HCT116 (cell line): ENCODE data around the gene TENM3. TPM values are rescaled to one million over a fixed set of nuclear protein-coding genes. Genes with fewer than 3 reads are reported as not detected.

ENCODE experiments used
- ATAC-seq: fragments of 200-7000 bp; cut with Tn5 transposase; 2 replicates; pipeline ENCODE4 v1.9.1; 2020; ENCODE audit warnings: mild to moderate bottlenecking, moderate library complexity
- BruUV-seq: library from RNA; stranded (reverse); fragments of 400-500 nt; replicated peaks from 2 replicates; lab custom pipeline; 2021; lab: Mats Ljungman, UMichigan
- CTCF ChIA-PET: fragments of 300-600 bp; sonication (Branson Sonifier 250); formaldehyde crosslinking; loops from one replicate; lab custom pipeline; 2021; ENCODE audit warnings: antibody characterized with exemption; lab: Charles Lee
- POLR2A ChIA-PET: fragments of 300-600, 350-600 bp; sonication (Branson Sonifier 250); formaldehyde crosslinking; loops from one replicate; lab custom pipeline; 2021; ENCODE audit warnings: antibody characterized with exemption; lab: Charles Lee
- RAD21 ChIA-PET, 2 experiments: fragments of 300-600 bp; sonication (Branson Sonifier 250); formaldehyde crosslinking; loops; one replicate each; lab custom pipeline; 2023; ENCODE audit warnings: low total read pairs in 2 of 2; ENCODE audit not compliant: uncharacterized antibody in 2 of 2, unreplicated experiment in 2 of 2, low non-redundant PET in 1 of 2; lab: Charles Lee
- DNase-seq: peaks from one replicate; pipeline ENCODE4 v3.0.0-alpha.2; 2010; ENCODE audit warnings: low read depth, low spot score
- H2AFZ ChIP-seq: fragments of 200-600 bp; shearing (Covaris generic), sonication (generic); 2 replicates; pipeline ENCODE4 v1.6.1; 2017; ENCODE audit warnings: low read depth, mixed run types, mixed read lengths, antibody characterized with exemption, low read length; ENCODE audit not compliant: poor library complexity, severe bottlenecking
- H3K27ac ChIP-seq: 2 replicates; pipeline ENCODE4 v1.5.1; 2012; ENCODE audit warnings: low read depth, low read length
- H3K27me3 ChIP-seq: fragments of 200-600 bp; sonication (generic); 2 replicates; pipeline ENCODE4 v1.6.1; 2016; ENCODE audit warnings: mixed run types, low read length, mixed read lengths; ENCODE audit not compliant: insufficient read depth
- H3K36me3 ChIP-seq, 2 experiments: fragments of 200-500 bp in 1 of 2; fragments of 200-600 bp in 1 of 2; sonication (Bioruptor generic) in 1 of 2; sonication (generic) in 1 of 2; 2 replicates each; pipeline versions ENCODE4 v1.5.1 to v1.6.1; 2014 to 2016; ENCODE audit warnings: low read length in 2 of 2, inconsistent platforms in 1 of 2, mixed read lengths in 1 of 2, mixed run types in 1 of 2; ENCODE audit not compliant: insufficient read depth in 2 of 2, control insufficient read depth in 1 of 2
- H3K4me1 ChIP-seq, 2 experiments: fragments of 200-600 bp in 1 of 2; sonication (generic) in 1 of 2; 2 replicates each; pipeline versions ENCODE4 v1.5.1 to v1.6.1; 2012 to 2017; ENCODE audit warnings: low read length in 2 of 2, inconsistent platforms in 1 of 2, mild to moderate bottlenecking in 1 of 2, mixed read lengths in 1 of 2, mixed run types in 1 of 2, moderate library complexity in 1 of 2; ENCODE audit not compliant: insufficient read depth in 2 of 2, control insufficient read depth in 1 of 2
- H3K4me2 ChIP-seq: fragments of 200-600 bp; sonication (generic); 2 replicates; pipeline ENCODE4 v1.6.1; 2017; ENCODE audit warnings: mixed run types, low read length, mixed read lengths
- H3K4me3 ChIP-seq, 2 experiments: fragments of 200-600 bp in 1 of 2; sonication (generic) in 1 of 2; replicated peaks in 1 of 2; 2 replicates each; pipeline ENCODE4 v1.5.1; 2011 to 2016; ENCODE audit warnings: low read length in 2 of 2, control low read depth in 1 of 2, low read depth in 1 of 2, mild to moderate bottlenecking in 1 of 2, mixed read lengths in 1 of 2, mixed run types in 1 of 2
- H3K79me2 ChIP-seq: fragments of 200-600 bp; sonication (generic); 2 replicates; pipeline ENCODE4 v1.6.1; 2017; ENCODE audit warnings: mild to moderate bottlenecking, mixed run types, low read length, moderate library complexity, mixed read lengths; ENCODE audit not compliant: insufficient read depth
- H3K9ac ChIP-seq: fragments of 200-600 bp; sonication (generic); 2 replicates; pipeline ENCODE4 v1.6.1; 2016; ENCODE audit warnings: low read length, mixed read lengths
- H3K9me2 ChIP-seq: fragments of 200-600 bp; sonication (generic), shearing (Covaris generic); 2 replicates; pipeline ENCODE4 v1.6.1; 2017; ENCODE audit warnings: mixed run types, mild to moderate bottlenecking, moderate library complexity; ENCODE audit not compliant: insufficient read depth
- H3K9me3 ChIP-seq, 2 experiments: fragments of 200-500 bp in 1 of 2; fragments of 200-600 bp in 1 of 2; sonication (Bioruptor generic) in 1 of 2; sonication (generic) in 1 of 2; 2 replicates each; pipeline ENCODE4 v1.6.1; 2014 to 2017; ENCODE audit warnings: low read length in 2 of 2, mixed read lengths in 2 of 2, inconsistent platforms in 1 of 2, low read depth in 1 of 2, mild to moderate bottlenecking in 1 of 2, mixed run types in 1 of 2, moderate library complexity in 1 of 2; ENCODE audit not compliant: control insufficient read depth in 1 of 2, insufficient read depth in 1 of 2
- H4K20me1 ChIP-seq: fragments of 200-600 bp; sonication (generic), shearing (Covaris generic); 2 replicates; pipeline ENCODE4 v1.6.1; 2017; ENCODE audit warnings: mixed run types, mild to moderate bottlenecking, moderate library complexity; ENCODE audit not compliant: insufficient read depth
- EGR1 ChIP-seq: IDR thresholded peaks from 2 replicates; pipeline ENCODE4 v1.6.1; 2012; ENCODE audit warnings: low read depth
- ELF1 ChIP-seq: IDR thresholded peaks from 2 replicates; pipeline ENCODE4 v1.6.1; 2012; ENCODE audit warnings: low read depth, borderline replicate concordance
- FOSL1 ChIP-seq: IDR thresholded peaks from 2 replicates; pipeline ENCODE4 v1.6.1; 2012; ENCODE audit warnings: low read depth
- JUND ChIP-seq: IDR thresholded peaks from 2 replicates; pipeline ENCODE4 v1.6.1; 2012
- POLR2A ChIP-seq: IDR thresholded peaks from 2 replicates; pipeline ENCODE4 v1.7.0; 2011; ENCODE audit warnings: borderline replicate concordance; ENCODE audit not compliant: insufficient read depth, insufficient read length; ENCODE audit errors: extremely low read depth
- SP1 ChIP-seq: IDR thresholded peaks from 2 replicates; pipeline ENCODE4 v1.6.1; 2012; ENCODE audit warnings: low read depth
- ZNF274 ChIP-seq: fragments of 200-500 bp; sonication (Bioruptor generic); IDR thresholded peaks from 2 replicates; pipeline ENCODE4 v1.6.1; 2014; ENCODE audit warnings: mild to moderate bottlenecking, low read depth, low read length, inconsistent platforms
- intact Hi-C: fragments of 100-400 bp; cut with micrococcal nuclease; formaldehyde crosslinking; loops from 2 replicates; pipeline ENCODE4 v1.10.0; 2022
- total RNA-seq: library from RNA; stranded (reverse); gene quantifications from one replicate; pipeline ENCODE4 v1.2.1, GENCODE V29; 2021; ENCODE audit not compliant: unreplicated experiment
- TF ChIP-seq, protein P1 (sequence below): IDR thresholded peaks from 2 replicates; pipeline ENCODE4 v1.6.1; 2011; ENCODE audit warnings: mild to moderate bottlenecking, low read length, moderate library complexity; ENCODE audit not compliant: insufficient replicate concordance; ENCODE audit errors: extremely low read depth

TENM3 gene
- total RNA-seq, 1 experiment from 2014 or later = 0.54 TPM

DNA sequence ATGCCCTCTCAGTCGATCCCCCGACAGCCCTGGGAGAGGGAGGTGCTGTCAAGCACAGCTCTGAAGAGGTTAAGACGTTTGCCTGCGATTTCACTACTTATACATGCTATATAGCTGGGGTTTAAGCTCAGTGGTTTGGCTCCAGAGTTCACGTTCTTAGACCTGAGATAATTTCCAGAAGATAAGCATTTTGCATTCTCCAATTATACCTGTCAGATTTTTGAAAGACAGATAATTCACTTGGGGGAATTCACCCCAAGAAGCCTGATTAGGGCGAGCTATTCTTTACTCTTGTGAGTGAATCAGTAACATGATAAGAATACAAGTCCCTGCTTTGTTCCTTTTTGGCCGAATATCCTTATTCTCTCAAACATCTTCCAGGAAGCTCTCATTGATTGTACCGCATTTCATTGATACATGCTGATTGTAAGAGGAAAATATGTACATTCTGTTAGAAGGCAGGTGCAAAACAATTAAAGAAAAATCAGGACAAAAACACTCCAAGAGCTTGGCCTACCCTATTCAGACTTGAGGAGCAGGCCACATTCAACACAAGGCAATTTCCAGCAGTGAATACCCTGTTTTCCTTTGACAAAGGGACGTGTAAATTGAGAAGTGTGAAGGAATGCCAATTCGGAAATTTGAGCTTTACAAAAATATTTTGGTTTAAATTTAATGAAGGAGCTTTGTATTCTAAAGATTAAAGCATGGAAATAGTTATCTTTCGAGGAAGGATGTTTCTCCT is 30.2 kb downstream of the TENM3 start:
- Histone ChIP-seq H3K27ac (no peak overlapping the region), H3K9ac (no peak overlapping the region), H3K36me3 (no peaks in the 10 kb centered on the region), H4K20me1 (no peaks in the 10 kb centered on the region), H3K79me2 (no peaks in the 10 kb centered on the region), H2AFZ (no peak overlapping the region), H3K4me1 (no peaks in the 10 kb centered on the region), H3K4me3 (no peak overlapping the region), H3K9me3 (no peaks in the 10 kb centered on the region)
- ATAC-seq (no peak), DNase-seq (no peak)
- BruUV-seq = no TSS peak
- POLR2A ChIA-PET = no interaction called here
- CTCF ChIA-PET = no interaction called here
- RAD21 ChIA-PET = no interaction called here
- intact Hi-C loops = no loop called here
- TF ChIP-seq JUND = no peak
- TF ChIP-seq EGR1 = no peak
- no peak for TF ChIP-seq FOSL1
- TF ChIP-seq POLR2A = no peak
- TF ChIP-seq, protein P1, sequence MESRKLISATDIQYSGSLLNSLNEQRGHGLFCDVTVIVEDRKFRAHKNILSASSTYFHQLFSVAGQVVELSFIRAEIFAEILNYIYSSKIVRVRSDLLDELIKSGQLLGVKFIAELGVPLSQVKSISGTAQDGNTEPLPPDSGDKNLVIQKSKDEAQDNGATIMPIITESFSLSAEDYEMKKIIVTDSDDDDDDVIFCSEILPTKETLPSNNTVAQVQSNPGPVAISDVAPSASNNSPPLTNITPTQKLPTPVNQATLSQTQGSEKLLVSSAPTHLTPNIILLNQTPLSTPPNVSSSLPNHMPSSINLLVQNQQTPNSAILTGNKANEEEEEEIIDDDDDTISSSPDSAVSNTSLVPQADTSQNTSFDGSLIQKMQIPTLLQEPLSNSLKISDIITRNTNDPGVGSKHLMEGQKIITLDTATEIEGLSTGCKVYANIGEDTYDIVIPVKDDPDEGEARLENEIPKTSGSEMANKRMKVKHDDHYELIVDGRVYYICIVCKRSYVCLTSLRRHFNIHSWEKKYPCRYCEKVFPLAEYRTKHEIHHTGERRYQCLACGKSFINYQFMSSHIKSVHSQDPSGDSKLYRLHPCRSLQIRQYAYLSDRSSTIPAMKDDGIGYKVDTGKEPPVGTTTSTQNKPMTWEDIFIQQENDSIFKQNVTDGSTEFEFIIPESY = no peak
- no peak for TF ChIP-seq ZNF274
- no peak for TF ChIP-seq ELF1
- TF ChIP-seq SP1 = no peak
- TF ChIP-seq, all 23 proteins: peak for 0
- Histone ChIP-seq H3K4me2 (no peak overlapping the region), H3K9me2 (no peaks in the 10 kb centered on the region), H3K27me3 (peaks cover 11% of the 10 kb centered on the region; the same call in 1 of the 2 replicates)
